Adrenal gland (tissue), 5 donors: ENCODE data around the gene TRAF3.

Source experiments
- CTCF ChIP-seq, 6 experiments: fragments of 450-650 bp in 4 of 6; fragments of 200-600 bp in 2 of 6; sonication (generic) in 1 of 6; IDR thresholded peaks; 1 replicate in 5 of 6; 2 replicates in 1 of 6; pipeline versions ENCODE4 v1.5.1 to v1.8.0; 2016 to 2021; ENCODE audit warnings: antibody characterized with exemption in 6 of 6, mild to moderate bottlenecking in 2 of 6, moderate library complexity in 1 of 6
- POLR2A ChIP-seq, 2 donors: fragments of 450-650 bp; IDR thresholded peaks; one replicate each; pipeline ENCODE4 v1.6.1; 2017; ENCODE audit warnings: antibody characterized with exemption in 2 of 2, mild to moderate bottlenecking in 2 of 2, moderate library complexity in 1 of 2
- donor health status: DM: no; HTN: no; CAD: no.

GRCh38 chr14:102906616-102907302, 129.5 kb downstream of the TRAF3 start:
- TF ChIP-seq CTCF (IDR thresholded peaks at IDR 0.05) (no peak), POLR2A (IDR thresholded peaks at IDR 0.05) (no peak)
